HG03520 (cell line): ENCODE measurements around the gene FAAP20.

Experiments
- ATAC-seq: cut with Tn5 transposase; IDR thresholded peaks from one replicate; pipeline ENCODE4 v1.9.1; 2021; ENCODE audit warnings: mild to moderate bottlenecking, moderate library complexity; ENCODE audit not compliant: unreplicated experiment

FAAP20 gene

DNA sequence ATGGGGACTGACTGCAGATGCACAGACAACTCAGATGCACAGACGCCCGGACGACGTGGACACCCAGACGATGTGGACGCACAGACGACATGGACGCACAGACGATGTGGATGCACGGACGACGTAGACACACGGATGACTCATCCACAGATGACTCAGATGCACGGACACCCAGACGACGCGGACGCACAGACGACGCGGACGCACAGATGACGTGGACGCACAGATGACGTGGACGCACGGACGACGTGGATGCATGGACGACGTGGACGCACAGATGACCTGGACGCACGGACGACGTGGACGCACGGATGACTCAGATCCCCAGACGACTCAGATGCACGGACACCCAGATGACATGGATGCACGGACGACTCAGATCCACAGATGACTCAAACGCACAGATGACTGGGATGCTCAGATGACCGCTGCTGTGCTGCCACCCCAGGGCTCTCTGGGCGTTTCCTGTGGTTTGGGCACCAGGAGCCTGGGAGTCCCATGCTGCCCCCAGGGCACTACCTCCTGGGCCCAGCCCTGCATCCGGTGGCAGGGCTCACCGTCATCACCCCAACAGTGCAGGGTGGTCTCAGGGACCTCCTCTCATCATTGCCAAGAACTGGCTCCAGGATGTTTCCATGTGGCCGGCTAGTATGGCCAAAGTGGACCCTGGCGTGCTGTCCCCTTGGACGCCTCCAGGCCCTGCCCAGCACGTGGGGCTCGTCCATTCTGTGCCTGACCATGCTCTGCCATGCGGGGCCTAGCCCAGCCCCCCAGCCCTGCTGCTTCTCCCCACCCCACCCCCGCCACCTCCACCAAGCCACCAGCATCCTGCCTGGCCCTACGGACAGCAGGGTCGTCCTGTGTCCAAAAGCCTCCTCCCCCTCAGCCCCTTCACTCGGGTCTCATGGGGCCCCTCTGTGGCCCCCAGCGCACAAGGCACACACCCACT is 14.0 kb downstream of the FAAP20 start:
- no peak for ATAC-seq

DNA sequence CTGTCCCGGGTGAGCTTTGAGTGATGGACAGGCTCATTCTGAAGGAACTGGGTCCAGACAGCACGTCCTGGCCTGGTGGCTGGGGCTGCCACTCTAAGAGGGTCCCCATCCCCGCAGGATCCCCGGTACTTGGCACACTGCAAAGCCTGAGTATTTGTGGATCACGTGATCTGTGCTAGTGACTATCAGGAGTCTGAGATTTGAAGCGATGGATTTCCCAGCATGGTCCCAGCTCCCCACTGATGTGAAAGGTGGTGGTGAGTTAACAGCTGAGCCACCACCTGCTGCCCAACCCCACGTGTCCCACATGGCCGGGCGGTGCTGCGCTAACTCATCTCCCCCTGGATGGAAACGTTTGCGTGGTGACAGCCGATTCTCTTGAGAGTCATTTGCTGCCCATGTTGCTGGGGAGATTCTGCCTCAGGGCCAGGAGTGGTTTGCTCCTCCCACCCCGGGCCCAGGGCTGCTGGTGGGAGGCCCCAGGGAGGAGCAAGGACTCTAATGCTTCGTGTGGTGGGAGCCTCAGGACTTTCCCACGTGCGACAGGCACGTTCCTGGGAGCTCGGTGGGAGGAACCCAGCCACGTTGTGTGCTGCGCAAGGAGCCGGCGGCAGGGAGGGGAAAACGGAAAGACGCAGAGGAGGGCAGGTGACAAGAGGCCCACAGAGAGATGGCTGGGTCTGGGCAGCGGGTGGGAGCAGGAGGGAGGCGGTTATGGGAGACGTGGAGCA is 15.1 kb downstream of the FAAP20 start:
- ATAC-seq, result no peak

DNA sequence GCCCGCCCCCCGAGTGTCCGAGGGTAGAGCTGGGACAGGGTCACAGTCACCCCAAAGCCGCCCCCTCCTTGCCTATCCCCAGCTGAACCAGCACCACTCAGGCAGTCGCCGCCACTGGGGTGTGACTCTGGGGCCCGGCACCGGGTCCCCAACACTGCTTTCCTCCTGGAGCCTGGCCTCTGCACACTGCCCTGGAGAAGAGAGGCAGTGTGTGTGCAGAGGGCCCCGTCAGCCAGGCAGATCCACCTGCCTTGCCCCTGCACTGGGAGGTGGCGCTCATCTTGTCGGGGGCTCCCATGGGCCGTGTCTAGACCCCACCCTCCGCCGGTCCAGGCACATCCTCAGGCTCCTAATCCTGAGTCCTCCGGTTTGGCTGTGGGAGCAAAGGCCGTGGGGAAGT is 15.7 kb downstream of the FAAP20 start:
- ATAC-seq, result no peak

DNA sequence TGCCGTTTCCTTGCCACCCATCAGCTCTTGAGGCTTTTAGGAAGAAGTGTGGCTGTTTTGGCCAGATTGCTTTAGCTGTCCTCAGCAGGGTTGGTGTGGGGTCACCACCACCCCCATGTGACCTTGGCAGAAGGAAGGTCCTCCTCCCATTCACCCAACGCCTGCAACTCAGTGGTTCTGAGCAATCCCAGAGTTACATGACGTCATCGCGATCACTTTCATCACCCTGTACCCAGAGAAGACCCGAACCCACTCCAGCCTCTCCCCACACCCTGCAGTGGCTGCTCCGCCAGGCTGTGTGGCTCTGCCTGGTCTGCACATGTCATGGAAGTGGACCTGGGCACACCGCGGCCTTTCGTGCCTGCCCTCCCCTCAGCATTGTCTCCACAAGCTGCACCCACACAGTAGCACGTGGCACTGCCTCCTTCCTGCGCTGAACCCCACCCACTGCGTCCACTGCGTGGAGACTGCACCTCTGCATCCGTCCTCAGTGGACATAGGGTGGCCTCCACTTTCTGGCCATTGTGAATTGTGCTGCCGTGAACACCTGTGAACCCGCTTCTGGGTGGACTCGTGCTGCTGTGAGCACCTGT is 16.5 kb downstream of the FAAP20 start:
- no peak for ATAC-seq

- ATAC-seq, result no peak
These were observed 17.0 kb downstream of the FAAP20 start for GRCh38 chr1:2177541-2177940.

GRCh38 chr1:2176615-2177014 is 18.0 kb downstream of the FAAP20 start:
- no peak for ATAC-seq

- no peak for ATAC-seq
These were observed 18.7 kb downstream of the FAAP20 start for GRCh38 chr1:2175681-2176454.

DNA sequence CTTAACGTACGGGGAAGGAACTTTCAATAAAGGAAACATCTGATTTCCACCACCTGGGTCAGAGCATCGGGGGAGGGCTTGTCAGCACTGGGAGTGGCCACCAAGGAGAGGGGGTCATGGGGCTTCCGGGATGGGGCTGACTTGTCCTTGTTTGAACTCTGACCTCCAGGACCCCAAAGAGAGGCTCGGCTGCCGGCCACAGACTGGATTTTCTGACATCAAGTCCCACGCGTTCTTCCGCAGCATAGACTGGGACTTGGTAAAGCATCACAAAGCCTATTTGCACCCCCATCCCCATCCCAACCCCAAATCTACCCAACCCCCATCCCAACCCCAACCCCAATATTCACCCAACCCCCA is 19.5 kb downstream of the FAAP20 start:
- no peak for ATAC-seq

DNA sequence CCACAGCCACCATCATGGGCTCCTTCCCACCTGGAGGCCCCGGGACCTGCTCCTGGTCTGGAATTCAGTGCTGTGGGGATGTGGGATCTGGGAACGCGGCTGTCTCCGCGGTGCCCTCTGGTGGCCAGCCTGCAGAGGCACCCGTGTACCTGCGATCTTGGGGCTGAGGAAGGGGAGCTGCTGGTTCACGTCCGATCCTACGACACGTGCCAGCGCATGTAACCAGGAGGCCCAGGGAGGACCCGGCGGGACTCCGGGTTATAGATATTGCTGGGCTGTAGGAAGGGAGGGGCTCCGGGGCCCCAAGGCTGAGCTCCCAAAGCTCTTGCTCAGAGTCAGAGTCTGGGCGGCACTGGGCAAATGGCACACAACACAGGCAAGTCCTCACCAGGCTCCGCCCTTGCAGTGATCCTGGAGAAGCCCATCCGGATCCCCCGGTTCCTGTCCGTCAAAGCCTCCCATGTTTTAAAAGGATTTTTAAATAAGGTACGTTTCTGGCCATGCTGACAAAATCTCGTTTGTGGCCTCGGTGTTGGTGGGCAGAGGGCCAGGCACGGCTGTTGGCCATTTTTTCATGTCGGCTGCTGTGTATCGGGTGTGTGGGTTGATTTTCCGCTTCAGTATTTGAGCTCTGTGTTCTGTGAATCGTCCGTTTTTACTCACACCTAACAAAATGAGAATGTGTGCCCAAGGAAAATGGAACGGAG is 20.1 kb downstream of the FAAP20 start:
- no peak for ATAC-seq

- ATAC-seq, result no peak
These were observed 20.8 kb downstream of the FAAP20 start for GRCh38 chr1:2173546-2174347.

- no peak for ATAC-seq
These were observed 21.9 kb downstream of the FAAP20 start for GRCh38 chr1:2172551-2173146.

DNA sequence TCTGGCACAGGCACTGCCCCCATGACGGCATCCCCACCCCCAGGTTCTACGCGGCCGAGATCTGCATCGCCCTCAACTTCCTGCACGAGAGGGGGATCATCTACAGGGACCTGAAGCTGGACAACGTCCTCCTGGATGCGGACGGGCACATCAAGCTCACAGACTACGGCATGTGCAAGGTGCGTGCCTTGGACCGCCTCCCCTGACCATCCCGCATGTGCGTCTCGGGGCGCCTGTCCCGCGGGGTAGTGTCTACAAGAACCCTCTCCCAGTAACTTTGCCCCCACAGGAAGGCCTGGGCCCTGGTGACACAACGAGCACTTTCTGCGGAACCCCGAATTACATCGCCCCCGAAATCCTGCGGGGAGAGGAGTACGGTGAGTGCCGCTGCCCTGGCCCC is 22.6 kb downstream of the FAAP20 start:
- no peak for ATAC-seq

GRCh38 chr1:2170211-2170610 is 24.4 kb downstream of the FAAP20 start:
- no peak for ATAC-seq

GRCh38 chr1:2169200-2169836 is 25.3 kb downstream of the FAAP20 start:
- no peak for ATAC-seq

GRCh38 chr1:2168535-2168934 is 26.0 kb downstream of the FAAP20 start:
- no peak for ATAC-seq

DNA sequence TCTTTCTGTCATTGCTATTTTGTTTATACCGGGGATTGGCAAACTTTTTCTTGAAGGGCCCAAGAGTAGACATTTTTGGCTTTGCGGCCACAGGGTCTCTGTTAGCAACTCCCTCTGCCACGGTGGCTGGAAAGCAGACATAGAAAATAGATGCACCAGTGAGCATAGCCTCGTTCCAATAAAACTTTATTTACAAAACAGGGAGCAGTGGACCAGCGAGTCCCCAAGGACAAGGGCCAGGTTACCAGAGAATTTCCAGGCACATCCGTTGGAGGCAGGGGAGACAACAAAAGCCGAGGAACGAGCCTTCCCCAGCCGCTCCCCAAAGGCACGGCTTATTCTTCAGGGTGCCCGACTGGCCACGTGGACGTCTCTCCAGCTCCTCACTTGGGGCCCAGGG is 26.5 kb downstream of the FAAP20 start:
- ATAC-seq, result no peak

DNA sequence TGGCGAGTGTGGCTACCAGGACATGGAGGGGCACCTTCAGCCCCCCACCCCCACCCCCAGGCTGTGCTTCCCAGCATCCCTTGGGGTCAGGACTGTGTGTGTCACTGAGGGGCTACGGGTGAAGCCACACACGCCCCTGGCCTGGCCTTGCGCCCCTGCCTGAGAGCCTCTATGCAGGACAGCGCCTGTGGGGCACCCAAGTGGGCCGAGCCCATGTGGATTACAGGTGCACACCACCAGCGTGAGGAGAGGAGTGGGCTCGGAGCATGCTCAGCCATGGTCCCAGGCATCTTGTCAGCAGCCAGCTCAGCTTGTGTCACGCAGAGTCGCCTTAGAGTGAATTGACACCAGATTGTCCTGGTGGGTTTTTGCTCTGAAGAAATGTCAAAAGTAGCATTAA is 27.9 kb downstream of the FAAP20 start:
- no peak for ATAC-seq

- no peak for ATAC-seq
These were observed 28.3 kb downstream of the FAAP20 start for GRCh38 chr1:2166254-2166653.

DNA sequence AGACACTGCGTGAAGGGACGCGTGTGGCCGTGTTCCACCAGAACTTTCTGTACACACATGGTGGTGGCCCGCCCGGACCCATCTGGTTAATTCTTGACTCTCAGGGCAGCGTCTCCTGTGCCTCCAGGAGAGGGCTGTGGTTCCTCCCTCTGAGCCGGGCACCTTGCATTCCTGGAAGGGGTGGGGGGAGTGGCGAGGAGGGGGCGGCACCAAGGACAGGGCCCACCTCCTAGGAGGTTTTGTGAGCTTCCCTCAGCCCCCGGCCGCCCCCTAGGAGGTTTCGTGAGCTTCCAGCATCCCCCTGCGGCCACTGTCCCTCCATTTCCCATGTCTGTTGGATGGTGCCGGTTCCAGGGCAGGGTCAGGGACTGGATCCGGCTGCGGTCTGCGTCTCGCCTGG is 28.9 kb downstream of the FAAP20 start:
- no peak for ATAC-seq
